NCI-H748 (cell line): Measurements from ENCODE around the gene DLST.

Experiments used
- DNase-seq: peaks from one replicate; lab custom pipeline; 2025; ENCODE audit not compliant: unreplicated experiment; lab: John Stamatoyannopoulos, UW

The DLST gene

GRCh38 chr14:74893614-74894091 is 11.9 kb downstream of the DLST start:
- DNase-seq, result no peak

DNA sequence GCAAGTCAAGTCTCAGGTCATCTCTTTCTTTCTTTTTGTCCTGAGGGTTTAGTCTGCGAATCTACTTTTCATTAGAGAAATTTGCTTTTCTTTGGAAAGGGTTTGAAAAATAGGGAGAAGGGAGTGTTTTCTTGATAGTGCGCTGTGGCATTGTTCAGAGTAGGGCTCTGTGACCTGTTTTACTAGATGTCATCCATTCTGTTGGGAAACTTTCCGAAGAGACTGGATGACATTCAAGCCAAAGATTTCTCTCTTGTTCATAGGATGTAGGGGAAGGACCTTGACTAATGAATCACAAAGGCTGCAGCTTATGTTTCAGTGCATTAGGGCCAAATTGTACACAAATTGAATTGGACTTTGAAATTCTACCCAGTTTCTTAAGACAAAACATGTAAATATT is 14.7 kb downstream of the DLST start:
- DNase-seq, result no peak

- DNase-seq, result no peak
Observed at GRCh38 chr14:74897642-74898041, 15.9 kb downstream of the DLST start.

DNA sequence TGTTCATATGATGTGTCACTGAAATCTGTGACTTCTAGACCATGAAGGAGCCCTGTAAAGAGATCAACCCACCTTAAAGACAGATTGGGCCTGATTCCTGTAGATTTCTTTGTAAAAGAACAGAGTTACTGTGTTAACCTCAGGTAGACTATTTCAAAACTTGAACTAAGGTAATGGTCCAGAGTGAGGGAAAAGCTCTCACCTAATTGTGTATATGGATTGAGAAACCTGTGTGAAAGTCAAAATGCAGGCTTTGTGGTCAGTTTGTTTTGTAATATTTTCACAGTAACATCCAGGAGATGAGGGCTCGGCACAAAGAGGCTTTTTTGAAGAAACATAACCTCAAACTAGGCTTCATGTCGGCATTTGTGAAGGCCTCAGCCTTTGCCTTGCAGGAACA is 16.4 kb downstream of the DLST start:
- DNase-seq, result no peak

DNA sequence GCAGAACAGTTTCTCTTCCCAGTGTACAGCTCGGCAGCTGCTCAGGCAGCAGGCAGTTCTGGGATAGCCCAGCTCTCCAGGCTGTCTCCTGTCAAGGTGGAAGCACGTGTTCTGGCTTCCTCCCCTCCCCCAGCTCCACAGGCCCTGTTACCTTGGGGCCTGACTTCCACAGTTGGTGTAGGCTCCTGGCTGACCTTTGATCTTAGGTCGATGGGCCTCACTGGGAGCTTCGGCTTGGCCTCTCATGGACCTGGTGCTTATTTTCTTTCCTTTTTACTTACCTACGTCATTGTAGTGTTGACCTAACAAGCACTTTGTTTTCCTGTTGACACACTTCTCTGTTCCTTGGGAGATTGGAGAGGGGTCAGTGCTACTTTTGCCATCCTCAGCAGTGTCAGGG is 17.0 kb downstream of the DLST start:
- DNase-seq, result no peak

- DNase-seq, result no peak
Observed at GRCh38 chr14:74902941-74903705, 21.4 kb downstream of the DLST start.

DNA sequence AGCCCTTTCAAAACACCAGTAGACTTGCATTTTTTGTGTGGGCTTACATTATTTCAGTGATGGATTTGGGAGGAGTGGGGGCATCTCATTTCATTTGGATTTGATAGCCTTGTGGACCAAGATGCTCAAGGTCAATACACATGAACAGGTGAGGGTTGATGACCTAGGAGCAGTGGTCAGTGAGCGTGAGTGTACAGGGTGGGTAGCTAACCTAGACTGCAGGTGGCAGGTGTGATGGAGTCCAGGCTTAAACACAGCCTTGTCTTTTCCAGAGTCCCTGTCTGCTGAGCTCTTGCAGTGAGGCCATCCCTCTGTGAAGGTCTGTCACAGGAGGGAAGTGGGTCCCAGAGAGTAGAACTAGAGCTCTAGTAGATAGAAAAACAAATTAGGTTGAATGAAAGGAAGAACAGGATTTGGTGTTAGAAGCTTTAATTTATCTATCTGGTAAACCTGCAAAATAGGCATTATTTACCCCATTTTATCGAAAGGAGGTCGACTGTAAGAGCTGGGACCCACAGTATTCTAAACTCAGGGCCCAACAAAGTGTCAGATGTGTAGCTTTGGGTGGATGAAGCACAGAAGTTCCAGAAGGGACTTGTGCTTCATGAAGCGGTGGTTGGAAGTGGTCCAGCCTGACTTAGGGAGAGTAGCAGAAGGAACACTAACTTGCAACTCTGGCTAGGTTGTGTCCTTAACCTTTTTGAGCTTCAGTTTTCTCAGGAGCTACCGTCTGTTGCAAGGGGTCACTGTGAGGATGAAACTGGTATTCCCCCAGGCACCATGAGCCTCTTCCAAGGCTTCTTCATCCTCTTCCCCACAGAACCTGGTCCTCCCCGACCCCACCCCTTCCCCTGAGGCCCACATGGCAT is 23.2 kb downstream of the DLST start:
- no peak for DNase-seq

DNA sequence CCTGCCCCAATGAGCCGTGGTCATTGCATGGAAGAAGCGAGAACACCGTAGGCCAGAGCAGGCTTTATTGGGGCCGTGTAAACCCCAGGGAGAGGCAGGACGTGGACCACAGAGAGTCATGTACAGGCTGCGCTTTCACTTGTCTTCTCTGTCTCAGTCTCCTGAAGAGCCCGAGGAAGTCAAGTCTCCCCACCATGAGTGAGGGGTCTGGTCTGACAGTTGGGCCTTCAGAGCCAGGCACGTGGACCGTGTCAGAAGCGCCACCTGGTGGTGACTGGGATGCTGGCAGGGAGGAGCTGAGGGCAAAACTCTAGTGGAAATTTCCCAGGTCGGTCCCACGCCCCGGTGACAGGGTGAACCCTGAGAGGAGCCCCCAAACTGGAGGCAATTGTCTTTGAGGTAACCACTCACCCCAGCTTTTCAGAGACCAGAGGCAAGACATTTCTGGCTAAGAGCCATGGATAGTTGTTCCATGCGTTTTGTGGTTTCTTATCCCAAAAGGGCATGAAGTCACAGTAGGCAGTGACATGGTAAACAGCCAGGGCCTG is 24.0 kb downstream of the DLST start:
- peak; percentile 53 for DNase-seq

DNA sequence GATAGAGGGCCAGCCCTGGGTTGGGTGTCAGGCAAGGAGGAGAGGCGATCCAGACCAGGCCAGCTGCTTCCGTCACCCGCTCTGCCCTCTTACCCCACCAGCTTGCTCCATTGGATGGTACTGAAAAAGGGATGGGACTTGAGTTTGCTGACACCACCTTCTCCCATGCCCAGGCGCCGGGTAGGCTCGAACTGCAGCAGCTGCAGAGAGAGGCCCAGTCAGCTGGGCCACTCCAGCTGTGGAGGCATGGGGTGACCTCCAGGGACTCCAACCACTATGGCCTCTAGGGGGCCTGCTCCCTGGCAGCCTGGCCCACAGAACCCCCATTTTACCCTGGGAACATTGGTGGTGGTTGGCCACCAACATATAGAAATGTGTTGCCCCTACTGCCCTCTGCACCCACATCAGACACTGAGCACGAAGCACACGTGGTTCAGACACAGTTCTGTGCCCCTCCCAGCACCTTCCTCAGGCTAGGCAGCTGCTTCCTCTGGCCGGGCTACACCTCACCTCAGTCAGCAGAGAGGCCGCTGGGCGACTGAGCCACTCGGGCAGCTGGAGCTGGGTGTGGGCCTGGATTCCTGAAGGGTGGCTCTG is 25.3 kb downstream of the DLST start:
- no peak for DNase-seq

DNA sequence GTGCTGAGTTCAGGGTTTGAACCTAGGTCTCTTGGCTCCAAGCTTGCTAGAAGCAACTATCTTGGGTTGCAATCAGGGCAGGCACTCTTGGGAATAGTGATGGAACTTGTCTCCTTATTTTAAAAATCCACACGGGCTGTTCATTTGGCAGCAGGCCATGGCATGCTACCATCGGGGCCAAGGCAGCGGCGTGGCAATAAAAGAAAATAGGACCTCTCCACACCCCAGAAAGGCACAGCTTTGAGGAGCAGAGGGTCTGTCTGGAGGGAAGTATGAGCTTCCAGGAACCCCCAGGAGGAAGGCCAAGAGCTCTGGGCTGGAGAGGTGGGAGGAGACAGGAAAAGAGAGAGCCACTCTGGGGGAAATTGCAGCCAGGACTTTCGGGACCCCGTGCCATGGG is 26.0 kb downstream of the DLST start:
- DNase-seq, result no peak

GRCh38 chr14:74908861-74909341 is 27.2 kb downstream of the DLST start:
- DNase-seq, result no peak

- no peak for DNase-seq
Observed at GRCh38 chr14:74909501-74909900, 27.8 kb downstream of the DLST start.

DNA sequence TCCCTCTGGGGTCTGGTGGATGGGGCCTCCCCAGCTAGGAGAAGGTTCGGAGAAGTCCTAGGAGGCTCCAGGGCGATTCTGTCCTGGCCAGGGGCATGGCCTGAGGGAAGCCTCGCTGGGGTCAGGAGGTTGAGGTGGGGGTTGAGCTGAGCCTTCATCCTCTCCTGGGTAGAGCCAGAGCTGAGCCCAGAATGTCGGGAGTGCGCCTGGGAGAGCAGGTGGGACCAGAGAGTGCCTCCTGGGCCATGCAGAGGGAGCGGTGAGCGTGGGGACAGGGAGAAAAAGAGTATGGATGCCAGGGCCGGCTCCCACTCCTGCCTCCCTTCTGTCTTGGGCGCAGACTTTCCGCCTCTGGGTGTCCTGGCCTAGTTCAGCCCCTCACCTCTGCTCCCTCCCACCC is 28.2 kb downstream of the DLST start:
- no peak for DNase-seq

DNA sequence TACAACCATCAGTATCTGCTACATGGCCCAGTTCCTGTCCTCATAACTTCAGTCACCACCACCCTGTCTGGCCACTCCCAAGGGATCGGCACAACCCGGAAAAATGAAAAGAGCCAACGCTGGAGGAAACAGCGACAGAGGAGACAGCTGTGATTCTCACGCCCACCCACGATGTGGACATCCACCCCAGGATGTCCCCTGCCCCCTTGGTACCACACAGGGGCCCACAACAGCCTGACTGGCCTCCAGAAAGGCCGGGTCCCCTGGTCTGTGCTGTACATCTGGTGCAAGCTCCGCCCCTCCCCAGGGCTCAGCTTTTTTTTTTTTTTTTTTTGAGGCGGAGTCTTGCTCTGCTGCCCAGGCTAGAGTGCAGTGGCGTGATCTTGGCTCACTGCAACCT is 28.8 kb downstream of the DLST start:
- DNase-seq, result no peak

DNA sequence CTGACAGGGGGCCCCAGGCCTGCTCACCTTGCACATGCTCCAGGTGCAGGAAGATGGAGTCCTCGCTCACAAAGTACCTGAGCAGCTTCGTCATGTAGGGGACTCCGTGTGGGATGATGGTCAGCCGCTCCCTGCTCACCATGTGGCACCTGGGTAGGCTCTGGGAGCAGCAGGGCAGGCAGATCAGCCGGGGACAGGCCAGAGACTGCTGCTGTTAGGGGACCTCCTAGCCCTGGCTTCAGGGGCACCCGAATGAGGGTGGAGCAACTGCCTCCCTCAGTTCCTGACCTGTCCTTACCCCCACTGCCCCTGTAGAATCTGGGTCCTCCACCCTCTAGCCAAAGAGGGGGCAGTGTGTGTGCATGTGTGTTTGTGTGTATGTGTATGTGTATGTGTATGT is 29.5 kb downstream of the DLST start:
- DNase-seq, result no peak

DNA sequence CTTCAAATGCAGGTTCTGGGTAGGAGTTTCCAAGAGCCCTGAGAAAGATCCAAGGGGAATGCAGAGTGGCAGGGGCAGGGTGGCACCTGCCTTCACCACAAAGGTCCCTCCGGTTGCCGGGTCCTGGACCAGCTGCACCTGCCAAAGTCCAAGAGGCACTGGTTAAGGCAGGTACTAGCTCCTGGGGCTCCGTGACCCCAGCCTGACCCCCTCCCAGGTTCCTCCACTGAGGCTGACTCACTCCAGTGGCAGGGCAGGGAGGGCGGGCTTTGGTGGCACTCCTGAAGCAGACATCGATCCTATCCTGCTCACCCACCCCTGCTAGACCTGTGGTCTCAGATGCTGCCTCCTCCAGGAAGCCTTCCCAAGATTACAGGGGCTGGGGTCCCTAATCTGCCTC is 30.0 kb downstream of the DLST start:
- no peak for DNase-seq

- no peak for DNase-seq
Observed at GRCh38 chr14:74912111-74912510, 30.4 kb downstream of the DLST start.

DNA sequence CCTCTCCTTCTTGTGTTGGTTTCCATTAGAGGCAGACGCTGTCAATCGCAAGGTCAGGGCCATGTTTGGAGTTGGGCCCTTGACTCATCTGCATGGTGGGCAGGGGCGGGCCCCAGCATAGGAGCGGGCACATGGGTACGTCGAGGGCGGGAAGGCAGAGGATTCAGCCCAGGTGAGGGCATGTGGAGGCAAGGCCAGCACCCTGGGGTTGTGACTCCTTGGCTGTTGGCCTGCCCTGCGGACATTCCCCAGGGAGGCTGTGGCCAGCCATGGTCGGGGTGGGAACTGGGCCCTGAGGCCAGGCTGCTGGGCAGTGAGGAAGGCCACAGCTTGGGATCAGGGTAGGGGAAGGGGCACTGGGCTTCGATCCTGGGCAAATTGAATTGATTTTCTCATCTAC is 31.1 kb downstream of the DLST start:
- DNase-seq, result no peak

DNA sequence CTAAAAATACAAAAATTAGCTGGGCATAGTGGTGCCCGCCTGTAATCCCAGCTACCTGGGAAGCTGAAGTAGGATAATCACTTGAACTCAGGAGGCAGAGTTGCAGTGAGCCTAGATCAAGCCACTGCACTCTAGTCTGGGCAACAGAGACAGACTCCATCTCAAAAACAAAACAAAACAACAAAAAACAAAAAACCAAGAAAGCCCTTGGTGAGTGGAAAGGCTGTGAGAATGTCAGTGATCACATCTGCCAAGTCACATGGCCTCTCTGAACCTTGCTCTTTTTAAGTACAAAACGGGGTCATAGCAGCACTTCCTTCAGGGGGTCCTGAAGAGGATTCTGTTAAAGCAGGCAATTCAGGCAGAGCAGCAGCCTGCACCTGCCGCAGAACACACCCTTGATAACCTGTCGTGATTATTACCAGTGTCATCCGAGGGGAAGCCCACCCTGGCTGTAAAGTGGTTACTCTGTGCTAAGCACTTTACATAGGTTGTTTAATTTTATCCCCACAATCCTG is 31.7 kb downstream of the DLST start:
- DNase-seq, result no peak

- peak; percentile 48 for DNase-seq
Observed at GRCh38 chr14:74913986-74914573, 32.4 kb downstream of the DLST start.

DNA sequence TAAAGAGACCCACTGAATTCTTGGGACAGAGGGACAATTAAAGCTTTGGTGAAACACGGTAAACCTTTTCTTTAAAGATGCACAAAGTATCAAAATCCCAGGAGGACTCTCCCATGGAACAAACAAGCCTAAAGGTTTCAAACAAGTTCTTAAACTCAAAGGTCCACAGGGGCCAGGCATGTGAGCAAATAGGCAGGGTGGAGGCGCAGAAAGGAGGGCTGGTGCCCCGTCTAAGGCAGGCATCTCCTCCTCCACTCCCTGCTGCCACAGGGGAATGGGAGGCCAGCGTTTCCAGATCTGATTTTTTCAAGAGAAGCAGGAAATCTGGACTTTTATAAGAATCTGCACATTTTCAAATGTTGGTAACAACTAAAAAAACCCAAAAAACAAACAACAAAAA is 33.7 kb downstream of the DLST start:
- DNase-seq, result no peak
